GM06990 (cell line): Measurements from ENCODE around the gene GRIK2.

Source experiments
- DNase-seq: peaks from one replicate; pipeline ENCODE4 v3.0.0-alpha.2; 2011; ENCODE audit not compliant: insufficient read length; ENCODE audit errors: extremely low read depth
- H3K27me3 ChIP-seq: replicated peaks from 2 replicates; pipeline ENCODE4 v1.6.0; 2011; ENCODE audit warnings: low read length; ENCODE audit not compliant: control insufficient read depth, insufficient read depth
- H3K36me3 ChIP-seq: 2 replicates; pipeline ENCODE4 v1.5.1; 2011; ENCODE audit warnings: low read length; ENCODE audit not compliant: control insufficient read depth, insufficient read depth
- H3K4me3 ChIP-seq: replicated peaks from 2 replicates; pipeline ENCODE4 v1.5.1; 2011; ENCODE audit warnings: low read depth, mild to moderate bottlenecking, control low read depth, low read length
- CTCF ChIP-seq: IDR thresholded peaks from 2 replicates; pipeline ENCODE4 v1.5.1; 2011; ENCODE audit warnings: low read length, control low read depth, mild to moderate bottlenecking, inconsistent platforms; ENCODE audit not compliant: insufficient read depth, poor library complexity, severe bottlenecking

GRIK2 gene

DNA sequence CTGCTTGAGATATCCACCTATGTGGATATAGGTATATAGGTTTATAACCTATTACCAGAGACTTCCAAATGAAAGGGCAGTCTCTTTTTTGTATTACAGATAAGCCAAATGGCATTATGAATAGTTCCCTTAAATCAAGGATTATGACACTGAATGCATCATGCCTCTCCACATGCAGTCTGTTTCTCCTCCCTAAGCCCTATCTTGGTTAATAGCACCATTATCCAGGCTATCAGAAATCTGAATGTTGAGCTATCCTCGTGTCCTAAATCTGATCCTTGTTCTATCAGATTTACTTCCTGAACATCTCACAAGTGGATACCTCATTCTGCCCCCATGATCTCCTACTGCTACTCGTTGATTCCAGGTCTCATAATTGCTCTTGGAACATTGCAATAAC is 138.0 kb downstream of the GRIK2 start:
- no peaks in the 10 kb centered on the region for H3K27me3 ChIP-seq
- no peak for DNase-seq
- no peak overlapping the region for H3K4me3 ChIP-seq
- TF ChIP-seq CTCF: no peak
- H3K36me3 ChIP-seq: no peaks in the 10 kb centered on the region

DNA sequence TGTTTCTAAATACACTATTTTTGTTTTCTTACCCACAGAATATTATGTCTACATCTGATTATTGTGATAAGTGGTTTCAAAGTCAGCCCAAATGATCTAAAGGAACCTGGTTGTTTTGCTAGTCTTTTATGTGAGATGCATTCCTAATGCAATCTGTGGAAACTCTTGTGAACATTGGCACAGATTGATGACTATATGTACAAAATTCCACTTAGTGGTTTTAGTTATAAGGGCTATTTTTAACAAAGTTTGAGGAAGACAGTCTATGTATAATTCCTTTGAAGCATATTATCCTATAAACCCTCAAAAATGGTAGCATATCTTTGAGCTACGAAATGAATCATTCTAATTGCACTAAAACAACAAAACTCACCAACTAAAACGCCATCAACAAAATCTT is 140.9 kb downstream of the GRIK2 start:
- no peak overlapping the region for H3K4me3 ChIP-seq
- H3K27me3 ChIP-seq: no peaks in the 10 kb centered on the region
- H3K36me3 ChIP-seq: no peaks in the 10 kb centered on the region
- DNase-seq: no peak
- no peak for TF ChIP-seq CTCF

GRCh38 chr6:101534821-101535220 is 141.3 kb downstream of the GRIK2 start:
- no peak for DNase-seq

GRCh38 chr6:101537753-101538316 is 144.3 kb downstream of the GRIK2 start:
- no peak for TF ChIP-seq CTCF
- no peaks in the 10 kb centered on the region for H3K27me3 ChIP-seq
- no peak for DNase-seq
- no peak overlapping the region for H3K4me3 ChIP-seq
- no peaks in the 10 kb centered on the region for H3K36me3 ChIP-seq

More at GRCh38 chr6:101534821-101535220, 141.3 kb downstream of the GRIK2 start:
- H3K4me3 ChIP-seq: no peak overlapping the region
- no peak for TF ChIP-seq CTCF
- H3K27me3 ChIP-seq: no peaks in the 10 kb centered on the region
- H3K36me3 ChIP-seq: no peaks in the 10 kb centered on the region

- Histone ChIP-seq H3K4me3 (no peak overlapping the region), H3K27me3 (no peaks in the 10 kb centered on the region), H3K36me3 (no peaks in the 10 kb centered on the region)
- no peak for TF ChIP-seq CTCF
- no peak for DNase-seq
Observed at GRCh38 chr6:101539510-101540245, 146.2 kb downstream of the GRIK2 start.
